ENCODE results near the gene ABHD8.
A peak's percentile ranks its signal among the peaks of the same experiment; 100 is the strongest.

The ABHD8 gene

GRCh38 chr19:17303167-17303939 is at the start of gene ABHD8:
Gene ABHD8, minus strand, starts transcription at chr19:17303425. Its CDS starts 1,809 bp downstream, at chr19:17301616.
- DNase-seq (ENCODE audit: low read depth in 3 of 3), result peak; percentile 87 to 95 (median 92)

- DNase-seq (ENCODE audit: low read depth in 3 of 3), result no peak
Observed at GRCh38 chr19:17352608-17353280, 49.5 kb upstream of the ABHD8 start.

- no peak for DNase-seq (ENCODE audit: low read depth in 3 of 3)
Observed at GRCh38 chr19:17351815-17352435, 48.7 kb upstream of the ABHD8 start.

- no peak for DNase-seq (ENCODE audit: low read depth in 3 of 3)
Observed at GRCh38 chr19:17348700-17349099, 45.5 kb upstream of the ABHD8 start.

GRCh38 chr19:17347877-17348276 is 44.7 kb upstream of the ABHD8 start:
- no peak for DNase-seq (ENCODE audit: low read depth in 3 of 3)

- no peak for DNase-seq (ENCODE audit: low read depth in 3 of 3)
Observed at GRCh38 chr19:17347361-17347760, 44.1 kb upstream of the ABHD8 start.

- peak; percentile 62 to 74 (median 74) for DNase-seq (ENCODE audit: low read depth in 3 of 3)
Observed at GRCh38 chr19:17346109-17346671, 43.0 kb upstream of the ABHD8 start.

GRCh38 chr19:17341845-17342244 is 38.6 kb upstream of the ABHD8 start:
- no peak for DNase-seq (ENCODE audit: low read depth in 3 of 3)

GRCh38 chr19:17341386-17341785 is 38.2 kb upstream of the ABHD8 start:
- DNase-seq (ENCODE audit: low read depth in 3 of 3), result no peak

- DNase-seq (ENCODE audit: low read depth in 3 of 3), result no peak
Observed at GRCh38 chr19:17340871-17341357, 37.7 kb upstream of the ABHD8 start.

- DNase-seq (ENCODE audit: low read depth in 3 of 3), result no peak
Observed at GRCh38 chr19:17340302-17340870, 37.2 kb upstream of the ABHD8 start.

GRCh38 chr19:17339088-17339741 is 36.0 kb upstream of the ABHD8 start:
- no peak for DNase-seq (ENCODE audit: low read depth in 3 of 3)

GRCh38 chr19:17338433-17339078 is 35.3 kb upstream of the ABHD8 start:
- no peak for DNase-seq (ENCODE audit: low read depth in 3 of 3)

GRCh38 chr19:17337675-17338432 is 34.6 kb upstream of the ABHD8 start:
- DNase-seq (ENCODE audit: low read depth in 3 of 3), result no peak

- DNase-seq (ENCODE audit: low read depth in 3 of 3), result peak; percentile 92 to 96 (median 95)
Observed at GRCh38 chr19:17336872-17337674, 33.8 kb upstream of the ABHD8 start, which contains the start of gene GTPBP3. Gene GTPBP3, plus strand, starts transcription at chr19:17337553. Its CDS starts 59 bp downstream, at chr19:17337612.

GRCh38 chr19:17335575-17335974 is 32.4 kb upstream of the ABHD8 start:
- DNase-seq (ENCODE audit: low read depth in 3 of 3), result no peak

- peak; percentile 92 to 95 (median 94) for DNase-seq (ENCODE audit: low read depth in 3 of 3)
Observed at GRCh38 chr19:17334414-17335409, 31.5 kb upstream of the ABHD8 start, which contains the start of gene ANO8. Gene ANO8, minus strand, starts transcription at chr19:17334855. Its CDS starts 185 bp downstream, at chr19:17334670.
